ENCODE data around the gene LBHD2.

Gene LBHD2

GRCh38 chr14:103125098-103126070 is 41.4 kb downstream of the LBHD2 start:
- ChIA-PET POLR2A (interaction anchor here (0.5 to 0.6 kb wide), 2 partner anchors 9 to 25 kb away, joined by 3 to 5 read pairs; no protein-coding TSS in a partner anchor), CTCF (interaction anchor here (1.2 to 7.2 kb wide), 5 partner anchors 9 to 49 kb away, joined by 3 to 49 read pairs (median 4); no protein-coding TSS in a partner anchor)
- DNase-seq = no peak
- Histone ChIP-seq H3K4me3 (ENCODE audit: control insufficient read depth in 1 of 7, extremely low read depth in 1 of 7, insufficient read depth in 4 of 7, low read depth in 2 of 7, low read length in 6 of 7) (peak overlapping the region in 2 of 7 experiments; percentile 74 to 80), H3K27me3 (replicated peaks in 2 of 5; ENCODE audit: control insufficient read depth in 4 of 5, insufficient read depth in 5 of 5, low read length in 4 of 5) (no peaks in the 10 kb centered on the region), H3K4me1 (ENCODE audit: control extremely low read depth in 1 of 4, control insufficient read depth in 4 of 4, insufficient read depth in 4 of 4, low read length in 3 of 4) (peaks cover 5 to 51% (median 43%) of the 10 kb centered on the region in 4 experiments), H3K9me3 (ENCODE audit: control extremely low read depth in 1 of 5, control insufficient read depth in 4 of 5, insufficient read depth in 2 of 5, low read depth in 1 of 5, low read length in 4 of 5) (no peaks in the 10 kb centered on the region), H3K36me3 (ENCODE audit: control insufficient read depth in 4 of 4, insufficient read depth in 4 of 4, low read length in 3 of 4) (peaks cover 0 to 35% (median 6%) of the 10 kb centered on the region in 4 experiments), H3K27ac (ENCODE audit: insufficient read depth in 1 of 2, low read depth in 1 of 2, low read length in 2 of 2, poor library complexity in 1 of 2, severe bottlenecking in 2 of 2) (no peak overlapping the region)
- 97% methylated on average over 10 of the region's 13 CpGs for WGBS (ENCODE audit: insufficient coverage)

- Histone ChIP-seq H3K9me3 (ENCODE audit: control extremely low read depth in 1 of 5, control insufficient read depth in 4 of 5, insufficient read depth in 2 of 5, low read depth in 1 of 5, low read length in 4 of 5) (no peaks in the 10 kb centered on the region), H3K27me3 (replicated peaks in 2 of 5; ENCODE audit: control insufficient read depth in 4 of 5, insufficient read depth in 5 of 5, low read length in 4 of 5) (no peaks in the 10 kb centered on the region), H3K4me1 (ENCODE audit: control extremely low read depth in 1 of 4, control insufficient read depth in 4 of 4, insufficient read depth in 4 of 4, low read length in 3 of 4) (peaks cover 0 to 42% (median 37%) of the 10 kb centered on the region in 4 experiments), H3K36me3 (ENCODE audit: control insufficient read depth in 4 of 4, insufficient read depth in 4 of 4, low read length in 3 of 4) (peaks cover 0 to 44% (median 9%) of the 10 kb centered on the region in 4 experiments), H3K4me3 (ENCODE audit: control insufficient read depth in 1 of 7, extremely low read depth in 1 of 7, insufficient read depth in 4 of 7, low read depth in 2 of 7, low read length in 6 of 7) (no peak overlapping the region), H3K27ac (ENCODE audit: insufficient read depth in 1 of 2, low read depth in 1 of 2, low read length in 2 of 2, poor library complexity in 1 of 2, severe bottlenecking in 2 of 2) (no peak overlapping the region)
- ChIA-PET CTCF (interaction anchor here (1.2 to 7.2 kb wide), 3 partner anchors 8 to 21 kb away, joined by 3 to 49 read pairs (median 5); no protein-coding TSS in a partner anchor), POLR2A (interaction anchor here (0.5 kb wide), 1 partner anchor 9 kb away, joined by 5 read pairs; no protein-coding TSS in a partner anchor)
- WGBS (ENCODE audit: insufficient coverage) = 97% methylated on average over 22 of the region's 22 CpGs
- no peak for DNase-seq
Measured at GRCh38 chr14:103126088-103126872, 42.3 kb downstream of the LBHD2 start.

- H3K4me3 ChIP-seq (ENCODE audit: control insufficient read depth in 1 of 7, extremely low read depth in 1 of 7, insufficient read depth in 4 of 7, low read depth in 2 of 7, low read length in 6 of 7) = no peak overlapping the region
- CTCF ChIA-PET = interaction anchor here (1.0 to 7.2 kb wide), 2 partner anchors 22 to 31 kb away, joined by 3 to 49 read pairs; no protein-coding TSS in a partner anchor
- H3K27me3 ChIP-seq (replicated peaks in 2 of 5; ENCODE audit: control insufficient read depth in 4 of 5, insufficient read depth in 5 of 5, low read length in 4 of 5) = no peaks in the 10 kb centered on the region
- no peak for DNase-seq
- H3K4me1 ChIP-seq (ENCODE audit: control extremely low read depth in 1 of 4, control insufficient read depth in 4 of 4, insufficient read depth in 4 of 4, low read length in 3 of 4) = peaks cover 0 to 36% (median 31%) of the 10 kb centered on the region in 4 experiments
- H3K36me3 ChIP-seq (ENCODE audit: control insufficient read depth in 4 of 4, insufficient read depth in 4 of 4, low read length in 3 of 4) = peaks cover 0 to 49% (median 9%) of the 10 kb centered on the region in 4 experiments
- no peaks in the 10 kb centered on the region for H3K9me3 ChIP-seq (ENCODE audit: control extremely low read depth in 1 of 5, control insufficient read depth in 4 of 5, insufficient read depth in 2 of 5, low read depth in 1 of 5, low read length in 4 of 5)
- WGBS (ENCODE audit: insufficient coverage) = 95% methylated on average over 62 of the region's 62 CpGs
- POLR2A ChIA-PET = no interaction called here
- no peak overlapping the region for H3K27ac ChIP-seq (ENCODE audit: insufficient read depth in 1 of 2, low read depth in 1 of 2, low read length in 2 of 2, poor library complexity in 1 of 2, severe bottlenecking in 2 of 2)
Measured at GRCh38 chr14:103126873-103127304, 42.9 kb downstream of the LBHD2 start.

GRCh38 chr14:103127356-103127755 is 43.3 kb downstream of the LBHD2 start:
- DNase-seq = no peak
- Histone ChIP-seq H3K36me3 (ENCODE audit: control insufficient read depth in 4 of 4, insufficient read depth in 4 of 4, low read length in 3 of 4) (peaks cover 0 to 53% (median 11%) of the 10 kb centered on the region in 4 experiments), H3K9me3 (ENCODE audit: control extremely low read depth in 1 of 5, control insufficient read depth in 4 of 5, insufficient read depth in 2 of 5, low read depth in 1 of 5, low read length in 4 of 5) (no peaks in the 10 kb centered on the region), H3K27me3 (replicated peaks in 2 of 5; ENCODE audit: control insufficient read depth in 4 of 5, insufficient read depth in 5 of 5, low read length in 4 of 5) (no peaks in the 10 kb centered on the region), H3K4me1 (ENCODE audit: control extremely low read depth in 1 of 4, control insufficient read depth in 4 of 4, insufficient read depth in 4 of 4, low read length in 3 of 4) (peaks cover 0 to 32% (median 26%) of the 10 kb centered on the region in 4 experiments), H3K27ac (ENCODE audit: insufficient read depth in 1 of 2, low read depth in 1 of 2, low read length in 2 of 2, poor library complexity in 1 of 2, severe bottlenecking in 2 of 2) (no peak overlapping the region), H3K4me3 (ENCODE audit: control insufficient read depth in 1 of 7, extremely low read depth in 1 of 7, insufficient read depth in 4 of 7, low read depth in 2 of 7, low read length in 6 of 7) (no peak overlapping the region)
- ChIA-PET CTCF (interaction anchor here (1.0 to 7.2 kb wide), 3 partner anchors 15 to 31 kb away, joined by 3 to 49 read pairs (median 3); no protein-coding TSS in a partner anchor), POLR2A (no interaction called here)
- 97% methylated on average over 36 of the region's 39 CpGs for WGBS (ENCODE audit: insufficient coverage)

- Histone ChIP-seq H3K27me3 (replicated peaks in 2 of 5; ENCODE audit: control insufficient read depth in 4 of 5, insufficient read depth in 5 of 5, low read length in 4 of 5) (no peaks in the 10 kb centered on the region), H3K9me3 (ENCODE audit: control extremely low read depth in 1 of 5, control insufficient read depth in 4 of 5, insufficient read depth in 2 of 5, low read depth in 1 of 5, low read length in 4 of 5) (no peaks in the 10 kb centered on the region), H3K4me3 (ENCODE audit: control insufficient read depth in 1 of 7, extremely low read depth in 1 of 7, insufficient read depth in 4 of 7, low read depth in 2 of 7, low read length in 6 of 7) (no peak overlapping the region), H3K36me3 (ENCODE audit: control insufficient read depth in 4 of 4, insufficient read depth in 4 of 4, low read length in 3 of 4) (peaks cover 3 to 60% (median 16%) of the 10 kb centered on the region in 4 experiments), H3K27ac (ENCODE audit: insufficient read depth in 1 of 2, low read depth in 1 of 2, low read length in 2 of 2, poor library complexity in 1 of 2, severe bottlenecking in 2 of 2) (no peak overlapping the region), H3K4me1 (ENCODE audit: control extremely low read depth in 1 of 4, control insufficient read depth in 4 of 4, insufficient read depth in 4 of 4, low read length in 3 of 4) (peaks cover 0 to 25% (median 20%) of the 10 kb centered on the region in 4 experiments)
- CTCF ChIA-PET = interaction anchor here (1.0 to 7.2 kb wide), 3 partner anchors 14 to 32 kb away, joined by 3 to 49 read pairs (median 3); no protein-coding TSS in a partner anchor
- DNase-seq = no peak
- 97% methylated on average over 10 of the region's 16 CpGs for WGBS (ENCODE audit: insufficient coverage)
- POLR2A ChIA-PET = no interaction called here
Measured at GRCh38 chr14:103127861-103128598, 44.0 kb downstream of the LBHD2 start.

- 92% methylated on average over 12 of the region's 13 CpGs for WGBS (ENCODE audit: insufficient coverage)
- Histone ChIP-seq H3K27ac (ENCODE audit: insufficient read depth in 1 of 2, low read depth in 1 of 2, low read length in 2 of 2, poor library complexity in 1 of 2, severe bottlenecking in 2 of 2) (no peak overlapping the region), H3K4me3 (ENCODE audit: control insufficient read depth in 1 of 7, extremely low read depth in 1 of 7, insufficient read depth in 4 of 7, low read depth in 2 of 7, low read length in 6 of 7) (no peak overlapping the region), H3K27me3 (replicated peaks in 2 of 5; ENCODE audit: control insufficient read depth in 4 of 5, insufficient read depth in 5 of 5, low read length in 4 of 5) (no peaks in the 10 kb centered on the region), H3K36me3 (ENCODE audit: control insufficient read depth in 4 of 4, insufficient read depth in 4 of 4, low read length in 3 of 4) (peaks cover 5 to 67% (median 21%) of the 10 kb centered on the region in 4 experiments), H3K9me3 (ENCODE audit: control extremely low read depth in 1 of 5, control insufficient read depth in 4 of 5, insufficient read depth in 2 of 5, low read depth in 1 of 5, low read length in 4 of 5) (no peaks in the 10 kb centered on the region), H3K4me1 (ENCODE audit: control extremely low read depth in 1 of 4, control insufficient read depth in 4 of 4, insufficient read depth in 4 of 4, low read length in 3 of 4) (peaks cover 0 to 18% (median 13%) of the 10 kb centered on the region in 4 experiments)
- no peak for DNase-seq
- ChIA-PET POLR2A (no interaction called here), CTCF (interaction anchor here (1.1 to 7.2 kb wide), 2 partner anchors 13 to 24 kb away, joined by 3 to 49 read pairs; no protein-coding TSS in a partner anchor)
Measured at GRCh38 chr14:103128631-103129300, 44.8 kb downstream of the LBHD2 start.
